HepG2 (cell line): Measurements from ENCODE around the gene AHRR. TPM values are rescaled to one million over a fixed set of nuclear protein-coding genes. Genes with fewer than 3 reads are reported as not detected.

Experiments
- ATAC-seq: fragments of 200-7000 bp; cut with Tn5 transposase; 3 replicates; pipeline ENCODE4 v1.9.1; 2020; ENCODE audit warnings: mild to moderate bottlenecking, moderate library complexity
- BruUV-seq: library from RNA; stranded (reverse); fragments of 400-500 nt; replicated peaks from 2 replicates; lab custom pipeline; 2021; lab: Mats Ljungman, UMichigan
- CTCF ChIA-PET: fragments of 300-600 bp; formaldehyde crosslinking; extraction: SDS; loops from one replicate; lab custom pipeline; 2021; ENCODE audit warnings: low total read pairs, inconsistent platforms, low intra/inter-chr PET ratio; lab: Yijun Ruan, JAX
- POLR2A ChIA-PET: fragments of 350-600 bp; sonication (Branson Sonifier 250); formaldehyde crosslinking; loops from one replicate; lab custom pipeline; 2020; ENCODE audit warnings: antibody characterized with exemption, inconsistent platforms; lab: Yijun Ruan, JAX
- DNase-seq: peaks from one replicate; pipeline ENCODE4 v3.0.0-alpha.2; 2015; ENCODE audit warnings: low spot score
- FAIRE-seq: peaks from 3 replicates; lab custom pipeline; 2011; peaks lifted over from hg19 to GRCh38; lab: Jason Lieb, UNC
- H2AFZ ChIP-seq: one replicate; pipeline ENCODE4 v1.6.1; 2011; ENCODE audit warnings: low read length, inconsistent platforms
- H3K27ac ChIP-seq: fragments of 300-600 bp; 3 replicates; pipeline ENCODE4 v1.8.0; 2011; ENCODE audit warnings: mixed run types, mild to moderate bottlenecking, mixed read lengths, low read length, inconsistent platforms; ENCODE audit not compliant: insufficient read depth; ENCODE audit errors: extremely low read length
- H3K27me3 ChIP-seq, 2 experiments: fragments of 200-600 bp in 1 of 2; 2 replicates in 1 of 2; 3 replicates in 1 of 2; pipeline versions ENCODE4 v1.6.0 to v1.8.0; 2011; ENCODE audit warnings: low read length in 2 of 2, mild to moderate bottlenecking in 2 of 2, moderate library complexity in 2 of 2, inconsistent platforms in 1 of 2; ENCODE audit not compliant: insufficient read depth in 2 of 2, control insufficient read depth in 1 of 2
- H3K36me3 ChIP-seq, 2 experiments: fragments of 200-600 bp in 1 of 2; replicated peaks in 1 of 2; 2 replicates in 1 of 2; 3 replicates in 1 of 2; pipeline versions ENCODE4 v1.5.1 to v1.8.0; 2011; ENCODE audit warnings: low read length in 2 of 2, inconsistent platforms in 1 of 2; ENCODE audit not compliant: insufficient read depth in 2 of 2, control insufficient read depth in 1 of 2
- H3K4me1 ChIP-seq: 2 replicates; pipeline ENCODE4 v1.5.1; 2012; ENCODE audit warnings: low read length, inconsistent platforms; ENCODE audit not compliant: insufficient read depth
- H3K4me2 ChIP-seq: 2 replicates; pipeline ENCODE4 v1.6.0; 2011; ENCODE audit warnings: low read depth, low read length, inconsistent platforms
- H3K4me3 ChIP-seq, 3 experiments: fragments of 200-600 bp in 1 of 3; sonication (generic), shearing (Covaris generic) in 1 of 3; replicated peaks in 1 of 3; 2 replicates each; pipeline ENCODE4 v1.5.1; 2011 to 2016; ENCODE audit warnings: low read length in 3 of 3, inconsistent platforms in 2 of 3, low read depth in 2 of 3, mild to moderate bottlenecking in 2 of 3, control low read depth in 1 of 3, mixed read lengths in 1 of 3; ENCODE audit not compliant: insufficient read depth in 1 of 3
- H3K79me2 ChIP-seq: one replicate; pipeline ENCODE4 v1.6.1; 2011; ENCODE audit warnings: low read length, inconsistent platforms; ENCODE audit not compliant: insufficient read depth
- H3K9ac ChIP-seq: 2 replicates; pipeline ENCODE4 v1.6.0; 2011; ENCODE audit warnings: mild to moderate bottlenecking, low read depth, low read length, inconsistent platforms; ENCODE audit not compliant: insufficient read depth
- H3K9me3 ChIP-seq: 2 replicates; pipeline ENCODE4 v1.5.1; 2012; ENCODE audit warnings: mild to moderate bottlenecking, low read length
- H4K20me1 ChIP-seq: 2 replicates; pipeline ENCODE4 v1.6.0; 2011; ENCODE audit warnings: inconsistent platforms, mild to moderate bottlenecking, low read length, moderate library complexity; ENCODE audit not compliant: insufficient read depth
- ATF7 ChIP-seq, 2 experiments: fragments of 450-650 bp in 1 of 2; sonication (generic) in 1 of 2; formaldehyde crosslinking in 1 of 2; IDR thresholded peaks; 2 replicates each; pipeline versions ENCODE4 v1.4.0 to v1.6.1; 2016 to 2020; ENCODE audit warnings: antibody characterized with exemption in 1 of 2, mild to moderate bottlenecking in 1 of 2, missing genetic modification reagents in 1 of 2
- NAIF1 ChIP-seq: sonication (generic); formaldehyde crosslinking; IDR thresholded peaks from 2 replicates; pipeline ENCODE4 v1.5.0; 2020; ENCODE audit warnings: mild to moderate bottlenecking, missing genetic modification reagents, borderline replicate concordance
- NFATC3 ChIP-seq: sonication (generic); formaldehyde crosslinking; IDR thresholded peaks from 2 replicates; pipeline ENCODE4 v1.5.1; 2020; ENCODE audit warnings: mild to moderate bottlenecking, missing genetic modification reagents
- NR2F2 ChIP-seq: IDR thresholded peaks from 2 replicates; pipeline ENCODE4 v1.6.1; 2012; ENCODE audit warnings: low read depth, inconsistent platforms, borderline replicate concordance
- ZNF20 ChIP-seq: sonication (generic); formaldehyde crosslinking; IDR thresholded peaks from 2 replicates; pipeline ENCODE4 v1.4.0; 2020; ENCODE audit warnings: mild to moderate bottlenecking, moderate library complexity, missing genetic modification reagents
- ZNF234 ChIP-seq: sonication (generic); formaldehyde crosslinking; conservative IDR thresholded peaks from 2 replicates; pipeline ENCODE4 v1.5.1; 2020; ENCODE audit warnings: mild to moderate bottlenecking, missing genetic modification reagents
- ZNF556 ChIP-seq: sonication (generic); formaldehyde crosslinking; IDR thresholded peaks from 2 replicates; pipeline ENCODE4 v1.4.0; 2020; ENCODE audit warnings: mild to moderate bottlenecking, missing genetic modification reagents, borderline replicate concordance
- whole genome bisulfite sequencing: methylation state at CpG from one replicate; pipeline ENCODE4 v1.1.6; 2017; ENCODE audit warnings: low lambda C conversion rate; 5-methylcytosine and 5-hydroxymethylcytosine counted together
- in situ Hi-C: cut with HindIII; loops from 2 replicates; pipeline ENCODE4 v1.10.0; 2017; ENCODE audit warnings: low pct_unique_long_range_greater_than_20kb; ENCODE audit not compliant: extremely low pct_ligation_motif_present
- intact Hi-C: fragments of 100-400 bp; cut with micrococcal nuclease; formaldehyde crosslinking; loops from one replicate; pipeline ENCODE4 v1.10.0; 2022; ENCODE audit not compliant: unreplicated experiment
- polyA plus RNA-seq, 8 experiments: library from polyadenylated mRNA; depleted of rRNA in 3 of 8; stranded (reverse) in 7 of 8; unstranded in 1 of 8; fragments of >200 nt; fragmentation: Illumina TruSeq in 4 of 8; extraction: Trizol in 4 of 8; gene quantifications; 2 replicates each; pipeline versions ENCODE4 v1.2.1 to v1.2.3, GENCODE V29; 2011 to 2016; ENCODE audit warnings: low read depth in 4 of 8, missing spikeins in 1 of 8, mixed read lengths in 1 of 8; ENCODE audit not compliant: insufficient read depth in 1 of 8
- total RNA-seq, 5 experiments: library from RNA; depleted of rRNA; stranded (reverse); fragments of >200 nt; fragmentation: Illumina TruSeq; extraction: Trizol; gene quantifications; 2 replicates each; pipeline ENCODE4 v1.2.3, GENCODE V29; 2016; ENCODE audit warnings: low read depth in 1 of 5
- TF ChIP-seq, protein P1 (sequence below): sonication (generic); formaldehyde crosslinking; IDR thresholded peaks from 2 replicates; pipeline ENCODE4 v1.5.0; 2020; ENCODE audit warnings: missing genetic modification reagents, mild to moderate bottlenecking, borderline replicate concordance
- TF ChIP-seq, protein P2 (sequence below): IDR thresholded peaks from 2 replicates; pipeline ENCODE4 v1.6.1; 2016; ENCODE audit warnings: low read depth, borderline replicate concordance
- TF ChIP-seq, protein P3 (sequence below): sonication (generic); formaldehyde crosslinking; IDR thresholded peaks from 2 replicates; pipeline ENCODE4 v1.4.0; 2020; ENCODE audit warnings: mild to moderate bottlenecking, missing genetic modification reagents
- TF ChIP-seq, protein P4 (sequence below): sonication (generic); formaldehyde crosslinking; IDR thresholded peaks from 2 replicates; pipeline ENCODE4 v1.5.0; 2020; ENCODE audit warnings: missing genetic modification reagents

AHRR gene
- total and polyA plus RNA-seq, 2 of the 13 experiments (the other 11 are each of a cell fraction or from before 2014, with no cell fraction given): 0.28 to 0.35 TPM

DNA sequence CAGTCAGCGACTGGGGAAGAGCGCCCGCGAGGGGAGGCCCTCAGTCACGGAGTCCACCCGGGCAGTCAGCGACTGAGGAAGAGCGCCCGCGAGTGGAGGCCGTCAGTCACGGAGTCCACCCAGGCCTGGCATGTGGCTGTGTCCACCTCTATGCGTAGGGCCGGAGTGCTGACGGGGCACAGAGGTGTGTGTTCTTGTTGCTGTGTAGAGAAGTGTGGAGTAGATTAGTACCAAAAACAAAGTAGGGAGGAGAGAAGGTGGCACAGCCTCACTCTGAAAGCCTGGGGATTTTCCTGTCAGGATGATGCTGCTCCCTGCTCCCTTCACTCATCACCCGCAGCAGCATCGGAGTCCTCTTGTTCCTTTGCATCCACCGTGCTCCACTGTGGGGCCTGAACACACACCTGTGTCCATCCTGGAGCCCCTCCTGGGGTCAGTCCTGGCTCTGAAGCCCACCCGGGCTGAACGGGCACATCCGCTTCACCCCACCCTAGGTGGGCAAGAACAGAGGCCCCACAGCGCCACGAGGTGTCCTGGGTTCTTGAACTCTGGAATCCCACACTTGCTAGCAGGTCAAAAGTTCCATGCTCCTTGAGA, 37.9 kb downstream of the AHRR start:
- Histone ChIP-seq H2AFZ (no peak overlapping the region), H3K9me3 (no peaks in the 10 kb centered on the region), H3K4me1 (no peaks in the 10 kb centered on the region), H4K20me1 (no peaks in the 10 kb centered on the region), H3K27me3 (no peaks in the 10 kb centered on the region; a peak in 1 of 5 replicates), H3K27ac (no peak overlapping the region), H3K36me3 (no peaks in the 10 kb centered on the region), H3K79me2 (no peaks in the 10 kb centered on the region), H3K9ac (no peak overlapping the region), H3K4me2 (no peak overlapping the region), H3K4me3 (no peak overlapping the region)
- DNase-seq: no peak
- no peak for FAIRE-seq
- intact Hi-C loops (no loop called here), in situ Hi-C loops (no loop called here)
- TF ChIP-seq ZNF20 (CRISPR knock-in tag): no peak
- BruUV-seq: no TSS peak
- no peak for ATAC-seq
- ChIA-PET POLR2A (no interaction called here), CTCF (no interaction called here)
- 78% methylated on average over 18 of the region's 23 CpGs for WGBS

DNA sequence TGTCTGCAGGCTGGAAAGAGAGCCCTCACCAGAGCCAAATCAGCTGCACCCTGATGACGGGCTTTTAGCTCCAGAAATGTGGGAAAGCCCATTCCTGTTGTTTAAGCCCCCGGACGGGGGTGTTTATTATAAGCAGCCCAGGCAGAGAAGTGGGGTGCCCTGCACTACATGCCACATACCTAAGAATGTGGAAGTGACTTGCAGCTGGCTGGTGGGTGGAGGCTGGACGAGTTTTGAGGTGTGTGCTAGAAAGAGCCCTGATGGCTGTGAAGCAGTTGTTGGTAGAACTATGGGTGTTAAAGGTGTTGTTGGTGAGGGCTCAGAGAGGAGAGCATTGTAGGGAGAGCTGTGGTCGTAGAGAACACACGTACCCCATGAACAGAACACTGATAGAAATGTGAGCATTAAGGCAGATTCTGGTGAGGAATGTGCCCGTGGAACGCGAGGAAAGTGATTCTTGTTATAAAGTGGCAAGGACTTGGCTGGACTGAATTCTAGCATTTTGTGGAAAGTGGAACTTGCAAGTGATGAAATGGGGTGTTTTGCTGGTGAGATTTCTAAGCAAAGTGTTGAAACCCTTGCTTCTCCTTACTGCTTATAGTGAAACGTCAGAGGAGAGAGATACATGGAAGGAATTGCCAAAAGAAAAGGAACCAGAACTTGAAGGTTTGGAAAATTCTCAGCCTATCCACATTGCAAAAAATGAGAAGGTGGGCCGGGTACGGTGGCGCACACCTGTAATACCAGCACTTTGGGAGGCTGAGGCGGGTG, 38.9 kb downstream of the AHRR start:
- Histone ChIP-seq H3K36me3 (no peaks in the 10 kb centered on the region), H3K27ac (no peak overlapping the region), H4K20me1 (no peaks in the 10 kb centered on the region), H2AFZ (no peak overlapping the region), H3K9me3 (no peaks in the 10 kb centered on the region), H3K79me2 (no peaks in the 10 kb centered on the region), H3K9ac (no peak overlapping the region), H3K27me3 (no peaks in the 10 kb centered on the region; a peak in 1 of 5 replicates), H3K4me3 (no peak overlapping the region), H3K4me2 (no peak overlapping the region), H3K4me1 (no peaks in the 10 kb centered on the region)
- DNase-seq (no peak), FAIRE-seq (no peak), ATAC-seq (no peak)
- BruUV-seq: no TSS peak
- CTCF ChIA-PET: no interaction called here
- in situ Hi-C loops (no loop called here), intact Hi-C loops (no loop called here)
- WGBS: 67% methylated on average over 14 of the region's 14 CpGs
- POLR2A ChIA-PET: no interaction called here
- TF ChIP-seq NAIF1 (CRISPR knock-in tag) (no peak), ZNF234 (CRISPR knock-in tag) (no peak), NFATC3 (CRISPR knock-in tag) (no peak), ZNF556 (CRISPR knock-in tag) (no peak), NR2F2 (no peak), ATF7 (IDR thresholded peaks at IDR 0.05) (no peak), ATF7 (CRISPR knock-in tag; IDR thresholded peaks at IDR 0.05) (no peak)
- TF ChIP-seq, protein P1, sequence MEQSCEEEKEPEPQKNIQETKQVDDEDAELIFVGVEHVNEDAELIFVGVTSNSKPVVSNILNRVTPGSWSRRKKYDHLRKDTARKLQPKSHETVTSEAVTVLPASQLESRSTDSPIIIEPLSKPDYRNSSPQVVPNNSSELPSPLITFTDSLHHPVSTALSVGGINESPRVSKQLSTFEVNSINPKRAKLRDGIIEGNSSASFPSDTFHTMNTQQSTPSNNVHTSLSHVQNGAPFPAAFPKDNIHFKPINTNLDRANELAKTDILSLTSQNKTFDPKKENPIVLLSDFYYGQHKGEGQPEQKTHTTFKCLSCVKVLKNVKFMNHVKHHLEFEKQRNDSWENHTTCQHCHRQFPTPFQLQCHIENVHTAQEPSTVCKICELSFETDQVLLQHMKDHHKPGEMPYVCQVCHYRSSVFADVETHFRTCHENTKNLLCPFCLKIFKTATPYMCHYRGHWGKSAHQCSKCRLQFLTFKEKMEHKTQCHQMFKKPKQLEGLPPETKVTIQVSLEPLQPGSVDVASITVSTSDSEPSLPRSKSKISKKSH (CRISPR knock-in tag): no peak
- TF ChIP-seq, protein P2, sequence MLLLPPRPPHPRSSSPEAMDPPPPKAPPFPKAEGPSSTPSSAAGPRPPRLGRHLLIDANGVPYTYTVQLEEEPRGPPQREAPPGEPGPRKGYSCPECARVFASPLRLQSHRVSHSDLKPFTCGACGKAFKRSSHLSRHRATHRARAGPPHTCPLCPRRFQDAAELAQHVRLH: no peak
- TF ChIP-seq, protein P3, sequence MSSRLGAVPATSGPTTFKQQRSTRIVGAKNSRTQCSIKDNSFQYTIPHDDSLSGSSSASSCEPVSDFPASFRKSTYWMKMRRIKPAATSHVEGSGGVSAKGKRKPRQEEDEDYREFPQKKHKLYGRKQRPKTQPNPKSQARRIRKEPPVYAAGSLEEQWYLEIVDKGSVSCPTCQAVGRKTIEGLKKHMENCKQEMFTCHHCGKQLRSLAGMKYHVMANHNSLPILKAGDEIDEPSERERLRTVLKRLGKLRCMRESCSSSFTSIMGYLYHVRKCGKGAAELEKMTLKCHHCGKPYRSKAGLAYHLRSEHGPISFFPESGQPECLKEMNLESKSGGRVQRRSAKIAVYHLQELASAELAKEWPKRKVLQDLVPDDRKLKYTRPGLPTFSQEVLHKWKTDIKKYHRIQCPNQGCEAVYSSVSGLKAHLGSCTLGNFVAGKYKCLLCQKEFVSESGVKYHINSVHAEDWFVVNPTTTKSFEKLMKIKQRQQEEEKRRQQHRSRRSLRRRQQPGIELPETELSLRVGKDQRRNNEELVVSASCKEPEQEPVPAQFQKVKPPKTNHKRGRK (CRISPR knock-in tag): no peak
- TF ChIP-seq, protein P4, sequence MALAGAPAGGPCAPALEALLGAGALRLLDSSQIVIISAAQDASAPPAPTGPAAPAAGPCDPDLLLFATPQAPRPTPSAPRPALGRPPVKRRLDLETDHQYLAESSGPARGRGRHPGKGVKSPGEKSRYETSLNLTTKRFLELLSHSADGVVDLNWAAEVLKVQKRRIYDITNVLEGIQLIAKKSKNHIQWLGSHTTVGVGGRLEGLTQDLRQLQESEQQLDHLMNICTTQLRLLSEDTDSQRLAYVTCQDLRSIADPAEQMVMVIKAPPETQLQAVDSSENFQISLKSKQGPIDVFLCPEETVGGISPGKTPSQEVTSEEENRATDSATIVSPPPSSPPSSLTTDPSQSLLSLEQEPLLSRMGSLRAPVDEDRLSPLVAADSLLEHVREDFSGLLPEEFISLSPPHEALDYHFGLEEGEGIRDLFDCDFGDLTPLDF (CRISPR knock-in tag): no peak
